GM20431 (cell line): ENCODE data around the gene KPNA6.

Experiments used
- in situ Hi-C: fragments of 300-500 bp; cut with MseI, MboI; formaldehyde crosslinking; loops from one replicate; pipeline ENCODE4 v1.15.0; 2020; ENCODE audit warnings: low sequenced_read_pairs; ENCODE audit not compliant: unreplicated experiment

The KPNA6 gene

DNA sequence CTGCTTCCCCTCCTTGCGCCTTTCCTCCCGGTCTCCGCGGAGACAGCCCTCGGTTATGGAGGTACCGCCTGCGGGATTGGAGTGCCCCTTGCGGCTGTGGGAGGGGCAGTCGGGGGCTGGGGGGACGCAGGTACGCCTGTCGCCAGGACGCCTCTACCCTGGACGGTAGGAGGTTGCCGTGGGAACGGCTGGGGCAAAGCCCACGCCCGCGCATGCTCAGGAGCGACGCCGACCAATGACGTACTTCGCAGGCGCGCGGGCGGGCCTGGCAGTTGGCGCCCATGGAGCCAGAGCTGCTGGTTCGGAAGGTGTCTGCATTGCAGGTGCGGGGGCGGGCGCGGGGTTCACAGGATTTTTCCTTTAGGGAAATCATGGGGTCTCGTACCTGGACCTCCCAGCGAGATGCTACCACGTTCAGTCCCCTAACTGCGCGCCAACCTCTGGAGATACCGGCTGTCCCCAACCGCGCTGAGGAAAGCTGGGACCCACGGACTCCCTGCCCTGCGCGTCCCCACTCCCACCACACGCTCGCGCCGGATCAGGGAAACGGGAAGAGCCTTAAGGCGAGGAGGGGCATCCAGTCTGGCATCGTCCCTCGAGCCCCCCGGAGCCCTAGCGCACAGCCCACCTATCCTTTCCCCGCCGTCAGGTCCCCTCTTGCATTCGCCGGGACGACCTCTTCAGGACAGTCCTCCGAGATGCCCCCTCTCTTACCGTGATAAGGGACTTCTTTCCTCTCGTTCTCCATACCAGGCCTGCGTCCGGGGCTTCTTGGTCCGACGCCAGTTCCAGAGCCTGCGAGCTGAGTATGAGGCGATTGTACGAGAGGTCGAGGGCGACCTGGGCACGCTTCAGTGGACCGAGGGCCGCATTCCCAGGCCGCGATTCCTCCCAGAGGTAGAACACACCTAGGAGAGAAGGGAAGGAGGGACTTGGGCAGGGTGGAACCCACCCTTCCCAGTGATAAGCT lies 97.8 kb downstream of the KPNA6 start, which contains the start of gene IQCC:
Gene IQCC (plus strand): TSS at position 271 of the 970 bp plus-strand sequence. CDS start 11 bp downstream, at position 282.
- in situ Hi-C loops, result no loop called here

DNA sequence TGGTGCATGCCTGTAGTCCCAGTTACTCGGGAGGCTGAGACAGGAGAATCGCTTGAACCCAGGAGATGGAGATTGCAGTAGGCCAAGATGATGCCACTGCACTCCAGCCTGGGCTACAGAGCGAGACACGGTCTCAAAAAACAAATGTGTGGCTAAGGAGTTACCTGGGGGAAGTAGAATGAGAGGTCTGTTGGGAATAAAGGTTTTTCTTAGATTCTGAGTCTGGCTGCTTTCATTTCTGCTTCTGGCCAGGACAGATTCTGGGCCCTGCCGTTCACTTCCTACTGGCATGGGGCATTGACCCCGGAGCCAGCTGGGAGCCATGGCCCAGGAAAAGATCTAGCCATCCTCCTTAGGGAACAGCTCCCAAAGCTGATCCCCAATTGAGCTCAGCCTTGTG lies 100.6 kb downstream of the KPNA6 start:
- in situ Hi-C loops, result no loop called here

DNA sequence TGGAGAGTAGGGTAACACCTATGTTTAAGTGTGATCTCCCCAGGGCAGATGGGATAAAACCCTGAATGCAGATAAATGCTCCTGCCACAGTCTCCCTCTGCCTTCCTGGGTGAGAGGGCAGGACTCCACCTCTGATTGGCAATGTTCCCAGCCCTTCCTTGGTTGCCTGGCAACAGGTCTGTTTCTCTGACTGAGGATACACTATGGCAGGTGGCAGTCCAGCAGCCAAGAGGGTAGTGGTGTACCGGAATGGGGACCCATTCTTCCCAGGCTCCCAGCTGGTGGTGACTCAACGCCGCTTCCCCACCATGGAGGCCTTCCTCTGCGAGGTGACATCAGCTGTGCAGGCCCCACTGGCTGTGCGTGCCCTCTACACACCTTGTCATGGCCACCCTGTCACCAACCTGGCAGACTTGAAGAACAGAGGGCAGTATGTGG lies 101.1 kb downstream of the KPNA6 start, which contains the start of gene DCDC2B:
Gene DCDC2B (plus strand): TSS at position 199 of the 438 bp plus-strand sequence. CDS start 5 bp downstream, at position 204.
- in situ Hi-C loops, result no loop called here

DNA sequence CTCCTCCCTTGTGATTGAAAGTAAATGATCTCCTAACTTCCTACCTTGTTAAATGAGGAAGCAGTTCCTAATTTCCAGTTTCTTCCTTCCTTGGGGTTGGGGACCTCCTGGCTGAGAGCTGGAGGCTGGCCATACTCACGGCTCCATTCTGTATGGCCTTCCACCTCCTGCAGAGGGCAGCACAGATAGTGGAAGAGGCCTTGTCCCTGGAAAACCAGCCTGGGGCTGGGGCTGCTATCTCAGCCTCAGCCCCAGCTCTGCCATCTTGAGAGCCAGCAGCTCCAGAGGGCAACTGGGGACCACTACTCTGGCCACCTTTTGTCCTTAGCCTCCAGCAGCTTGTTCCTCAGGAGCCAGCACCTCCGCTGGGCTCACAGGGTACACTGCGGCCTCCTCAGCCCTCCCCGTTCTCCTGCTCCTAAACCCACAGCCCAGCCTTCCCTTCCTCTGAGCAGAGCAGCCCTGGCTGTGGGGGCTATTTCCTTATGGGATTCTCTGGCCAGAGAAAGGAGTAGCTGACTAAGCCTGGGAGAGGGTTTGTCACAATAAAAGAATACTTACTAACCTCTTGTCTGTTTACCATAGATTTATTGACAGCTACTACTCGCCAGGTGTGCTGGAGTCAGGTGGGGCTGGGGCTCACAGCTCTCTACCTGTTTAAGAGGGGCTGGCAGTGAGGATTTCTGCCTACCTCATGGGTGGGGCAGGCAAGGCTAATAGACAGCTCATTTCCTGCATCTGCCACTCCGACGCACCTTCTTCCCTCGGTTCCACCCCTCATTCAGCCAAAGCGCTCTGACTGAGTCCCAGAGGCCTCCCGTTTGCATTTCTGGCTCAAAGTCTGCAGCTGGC lies 108.0 kb downstream of the KPNA6 start:
- in situ Hi-C loops, result loop anchor here (10.0 kb wide), 1 partner anchor 199 kb away; no protein-coding TSS in a partner anchor

DNA sequence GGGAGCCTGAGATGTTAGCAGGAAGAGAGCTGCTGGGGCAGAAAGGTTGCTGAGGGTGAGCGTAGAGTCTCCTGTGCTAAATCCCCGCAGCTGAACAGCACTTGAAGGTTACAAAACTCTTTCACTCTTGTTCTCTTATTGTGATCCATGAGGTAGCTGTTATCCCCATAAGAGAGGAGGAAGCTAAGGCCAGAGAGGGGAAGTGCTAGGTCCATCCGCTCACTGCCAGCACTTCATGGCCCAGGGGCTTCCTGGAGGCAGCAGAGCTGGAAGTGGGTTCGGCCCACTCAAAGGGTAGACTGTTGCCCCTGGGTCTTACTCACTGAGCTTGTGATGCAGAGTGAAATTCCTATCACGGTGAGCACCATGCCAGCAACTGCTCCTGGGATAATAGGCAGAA lies 108.7 kb downstream of the KPNA6 start:
- in situ Hi-C loops, result loop anchor here (10.0 kb wide), 1 partner anchor 198 kb away; no protein-coding TSS in a partner anchor

DNA sequence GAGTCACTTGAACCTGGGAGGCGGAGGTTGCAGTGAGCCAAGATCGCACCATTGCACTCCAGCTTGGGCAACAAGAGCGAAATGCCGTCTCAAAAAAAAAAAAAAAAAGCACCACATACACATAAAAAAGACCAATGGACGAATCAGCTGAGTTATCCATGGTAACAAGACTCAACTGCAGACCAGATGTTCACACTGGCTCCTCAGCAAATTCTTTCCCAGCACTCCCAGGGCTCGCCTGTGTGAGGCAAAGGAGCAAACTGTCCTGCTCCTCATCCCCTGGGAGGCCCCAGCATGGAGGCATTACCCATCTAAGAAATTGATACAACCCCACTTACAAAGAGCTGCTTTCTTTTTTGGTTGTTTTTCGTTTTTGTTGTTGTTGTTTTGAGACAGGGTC lies 111.2 kb downstream of the KPNA6 start:
- in situ Hi-C loops, result loop anchor here (10.0 kb wide), 1 partner anchor 196 kb away; no protein-coding TSS in a partner anchor

DNA sequence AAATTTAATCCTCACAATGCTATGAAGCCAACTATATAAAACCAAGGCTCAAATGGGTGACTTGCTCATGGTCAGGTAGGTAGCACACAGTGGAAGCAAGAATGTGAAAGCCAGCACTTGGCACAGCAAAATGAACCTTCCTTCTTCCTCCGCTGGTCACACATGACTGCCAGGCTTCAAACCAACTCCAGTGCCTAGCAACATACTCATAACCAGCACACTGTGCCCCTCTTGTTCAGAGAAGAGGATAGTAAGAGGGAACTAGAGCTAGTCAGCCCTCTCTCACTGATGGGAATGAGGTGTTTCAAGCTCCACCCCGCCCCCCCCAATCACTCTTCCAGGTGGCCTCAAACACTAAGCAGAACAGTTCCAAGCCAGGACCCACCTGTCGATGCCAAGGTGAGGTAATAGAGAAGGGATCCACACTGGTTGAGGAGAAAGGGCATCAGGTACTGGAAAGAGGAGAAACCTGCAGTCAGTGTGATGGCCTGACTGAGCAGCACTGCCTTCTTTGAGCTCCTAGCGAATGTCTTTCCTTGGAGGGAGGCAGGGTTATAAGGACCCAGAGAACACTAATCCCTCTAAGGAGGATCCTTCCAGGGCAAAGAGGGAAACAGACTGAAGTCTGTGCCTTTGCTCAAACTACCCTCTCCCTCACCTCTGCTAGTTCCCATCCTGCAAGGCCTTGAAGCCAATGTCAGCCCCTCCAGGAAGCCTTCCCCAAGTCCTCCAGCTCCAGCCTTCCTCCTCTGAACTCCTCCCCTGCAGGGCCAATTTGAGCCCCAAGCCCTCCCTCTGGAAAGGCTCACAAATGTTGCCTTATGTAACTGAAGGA lies 113.1 kb downstream of the KPNA6 start:
- in situ Hi-C loops, result no loop called here

DNA sequence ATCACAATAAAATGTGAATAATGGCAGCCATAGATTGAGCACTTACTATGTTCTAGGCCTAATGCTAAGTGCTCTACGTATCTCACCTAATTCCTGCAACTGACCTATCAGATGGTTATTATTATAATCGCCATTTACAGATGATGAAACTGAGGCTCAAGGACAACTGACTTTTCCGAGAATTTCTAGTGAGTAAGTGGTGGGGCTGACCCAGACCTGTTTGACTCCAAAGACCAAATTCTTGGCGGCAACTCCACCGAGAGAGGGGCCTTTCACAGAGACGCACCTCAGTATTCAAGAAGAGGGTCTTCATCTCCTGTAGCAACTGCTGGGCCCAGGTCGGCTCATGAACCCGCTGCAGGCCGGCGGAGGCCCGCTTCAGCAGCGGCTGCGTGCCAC lies 113.7 kb downstream of the KPNA6 start:
- in situ Hi-C loops, result no loop called here

DNA sequence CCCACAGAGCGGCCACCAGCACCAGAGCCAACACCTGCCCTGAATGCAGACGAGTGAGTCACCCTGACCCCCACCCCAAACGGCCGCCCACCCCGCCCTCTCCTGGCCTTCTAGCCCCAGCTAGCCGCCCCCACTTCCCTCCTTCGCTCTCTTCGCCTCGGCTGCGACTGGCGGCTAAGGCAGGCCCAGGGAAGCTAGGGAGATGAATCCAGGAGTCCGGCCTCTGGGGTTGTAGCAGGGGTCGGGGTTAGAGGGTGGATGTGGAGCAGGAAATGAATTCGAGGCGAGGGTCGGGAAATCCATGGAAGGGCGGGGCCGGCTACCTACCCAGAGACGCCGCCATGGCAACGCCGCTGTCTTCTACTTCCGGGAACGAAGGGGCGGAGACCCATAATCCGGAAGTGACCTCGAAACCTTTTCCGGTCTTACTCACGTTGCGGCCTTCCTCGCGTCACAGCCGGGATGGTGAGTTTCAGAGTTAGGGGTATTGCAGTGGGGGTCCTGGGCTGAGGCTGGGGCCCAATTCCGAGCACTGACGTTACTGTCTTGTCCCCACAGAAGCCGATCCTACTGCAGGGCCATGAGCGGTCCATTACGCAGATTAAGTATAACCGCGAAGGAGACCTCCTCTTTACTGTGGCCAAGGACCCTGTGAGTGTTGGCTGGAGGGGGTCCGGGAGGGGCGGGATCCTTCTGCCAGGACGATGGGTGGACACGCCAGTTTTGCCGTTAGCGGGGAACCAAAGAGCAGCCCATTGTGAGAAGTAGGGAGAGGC lies 114.3 kb downstream of the KPNA6 start, which contains the start of the genes EIF3I and TMEM234:
Gene EIF3I (plus strand): TSS at position 428 of the 776 bp plus-strand sequence. CDS start 35 bp downstream, at position 463.
Gene TMEM234 (minus strand): TSS at position 374 of the 776 bp plus-strand sequence. CDS start 31 bp downstream, at position 343.
- in situ Hi-C loops, result no loop called here

DNA sequence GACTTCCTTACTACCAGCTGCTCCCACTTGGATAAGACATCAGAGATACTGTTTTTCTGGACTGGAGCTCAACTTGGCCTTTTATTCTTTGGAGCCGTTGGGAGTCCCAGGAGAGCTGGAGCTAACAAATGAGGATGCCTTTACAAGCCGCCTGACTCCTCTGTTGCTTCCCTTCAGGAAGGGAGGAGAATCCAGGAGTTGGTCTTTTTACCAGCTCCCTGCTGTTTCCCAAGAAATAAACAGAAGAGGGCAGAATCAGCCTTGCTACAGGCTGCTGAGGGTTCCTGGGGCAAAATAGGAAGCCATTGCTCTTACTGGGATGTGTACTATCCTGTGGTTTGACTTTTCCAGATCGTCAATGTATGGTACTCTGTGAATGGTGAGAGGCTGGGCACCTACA lies 115.8 kb downstream of the KPNA6 start:
- in situ Hi-C loops, result no loop called here

DNA sequence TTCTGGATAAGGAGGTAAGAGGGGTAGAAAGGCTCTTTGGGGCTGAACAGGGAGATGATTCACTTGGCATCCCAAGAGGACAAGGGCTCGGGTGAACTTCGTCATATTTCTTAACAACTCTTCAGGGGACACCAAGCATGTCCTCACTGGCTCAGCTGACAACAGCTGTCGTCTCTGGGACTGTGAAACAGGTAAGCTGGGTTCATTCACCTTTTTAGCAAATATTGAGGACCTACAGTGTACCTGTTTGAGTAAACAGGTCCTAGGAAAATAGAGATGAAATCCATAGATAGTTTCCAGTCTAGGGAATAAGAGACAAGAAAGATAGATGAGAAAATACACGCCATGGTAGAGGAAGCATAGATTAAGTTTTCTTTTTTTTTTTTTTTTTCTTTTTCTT lies 116.4 kb downstream of the KPNA6 start:
- in situ Hi-C loops, result no loop called here
